GM19238 (cell line): ENCODE measurements around the gene ZNF618.

Experiments
- DNase-seq: peaks from one replicate; pipeline ENCODE4 v3.0.0; 2011; ENCODE audit warnings: low spot score; ENCODE audit not compliant: insufficient read length

ZNF618 gene

DNA sequence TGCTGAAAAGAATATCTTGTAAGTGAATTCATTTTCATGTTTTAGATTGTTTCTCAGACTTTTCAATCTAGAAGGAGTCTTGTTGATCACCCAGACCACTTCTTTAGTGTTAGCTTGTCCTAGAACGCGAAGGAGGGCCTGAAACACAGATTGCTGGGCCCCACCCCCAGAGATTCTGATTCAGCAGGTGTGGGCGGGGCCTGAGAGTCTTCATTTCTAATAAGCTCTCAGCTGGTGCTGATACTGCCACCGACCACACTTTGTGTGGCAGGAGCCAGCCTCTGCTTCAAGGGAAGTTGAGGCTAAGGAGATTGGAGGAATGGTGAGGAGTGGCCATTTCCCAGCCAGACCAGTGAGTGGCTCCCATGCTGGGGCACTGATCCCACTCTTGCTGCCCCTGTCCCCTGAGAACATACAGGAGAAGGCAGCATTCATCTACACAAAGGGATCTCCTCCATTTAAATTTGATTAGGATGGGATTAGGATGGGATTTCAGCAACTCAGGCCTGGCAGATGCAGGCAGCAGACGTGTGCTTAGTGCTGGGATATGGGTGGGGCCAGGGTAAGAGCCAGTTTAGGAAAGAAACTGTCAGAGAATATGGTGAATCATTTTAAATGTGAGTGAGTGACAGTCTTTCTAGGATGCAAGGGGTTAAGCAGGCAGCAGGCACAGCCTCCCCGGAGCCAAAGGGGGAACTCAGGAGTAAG, 35.9 kb downstream of the ZNF618 start:
- DNase-seq, result no peak

DNA sequence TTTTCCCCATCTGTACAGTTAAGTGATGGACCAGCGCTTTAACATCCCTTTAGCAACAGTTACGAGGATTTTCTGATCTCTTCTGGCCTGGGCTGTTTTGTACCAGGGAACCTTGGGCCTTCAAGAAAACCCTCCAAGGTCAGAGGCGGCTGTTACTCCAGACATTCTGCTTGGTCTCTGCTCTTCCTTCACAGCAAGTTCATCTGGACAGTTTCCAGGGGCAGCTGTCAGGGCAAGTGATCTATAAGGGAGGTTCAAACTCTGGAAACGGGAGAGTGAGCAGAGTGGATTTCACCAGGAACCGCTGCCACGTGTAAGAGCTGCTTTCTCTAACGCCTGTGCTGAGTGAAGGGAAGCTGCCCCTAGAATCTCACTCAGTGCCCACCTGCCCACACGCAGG, 36.7 kb downstream of the ZNF618 start:
- DNase-seq, result no peak

DNA sequence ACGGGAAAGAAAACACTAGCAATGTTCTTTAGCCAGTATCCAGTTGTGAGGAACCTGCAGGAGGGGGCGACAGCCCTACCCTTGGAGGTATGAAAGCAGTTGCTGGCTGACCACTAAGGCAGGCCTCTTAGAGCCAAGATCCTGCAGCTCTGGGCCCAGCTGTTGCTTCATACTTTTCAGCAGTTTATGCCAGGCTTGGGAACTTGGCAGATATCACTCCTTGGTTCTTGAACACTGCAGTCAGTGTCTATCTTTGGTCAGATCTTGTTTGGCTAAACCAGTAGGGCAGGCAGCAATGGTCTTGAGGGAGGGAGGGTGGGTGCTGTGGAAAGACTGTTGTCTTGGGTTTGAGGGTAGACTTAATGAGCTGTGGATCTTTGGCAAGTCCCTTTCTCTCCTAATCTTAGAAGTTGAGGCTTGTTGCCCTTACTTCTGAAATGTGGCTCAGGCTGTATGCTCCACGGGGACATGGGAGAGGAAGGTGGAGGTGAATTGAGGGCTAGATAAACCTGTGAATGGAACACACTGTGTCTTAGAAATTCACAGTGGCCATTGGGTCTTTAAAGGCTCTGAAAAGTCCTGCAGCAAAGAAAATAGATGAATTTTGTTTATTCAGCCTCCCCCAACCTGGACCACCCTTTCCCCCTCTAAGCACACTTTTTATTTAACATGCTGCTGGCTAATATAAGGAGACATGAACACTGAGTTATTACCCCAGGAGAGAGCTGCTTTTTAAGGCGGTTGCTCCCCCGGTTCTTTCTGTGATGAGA, 37.5 kb downstream of the ZNF618 start:
- DNase-seq, result no peak

DNA sequence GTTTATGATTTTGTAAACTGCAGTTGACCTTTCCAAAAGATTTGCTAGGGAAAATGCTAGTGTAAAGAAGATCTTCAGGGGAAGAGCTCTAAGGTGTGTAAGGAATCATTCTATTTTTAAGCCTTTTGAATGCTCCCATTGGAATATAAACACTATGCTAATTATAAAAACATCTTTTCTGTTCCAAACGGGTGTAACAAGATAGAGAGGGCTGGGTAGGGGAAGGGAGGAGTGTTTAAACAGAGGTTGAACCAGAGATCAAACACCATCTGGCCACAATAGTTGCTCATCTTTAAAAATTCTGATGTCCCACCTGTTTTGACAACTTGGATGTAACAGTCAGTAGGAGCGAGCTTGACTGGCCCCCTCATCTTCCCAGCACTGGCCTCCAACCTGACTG, 38.4 kb downstream of the ZNF618 start:
- DNase-seq, result no peak

DNA sequence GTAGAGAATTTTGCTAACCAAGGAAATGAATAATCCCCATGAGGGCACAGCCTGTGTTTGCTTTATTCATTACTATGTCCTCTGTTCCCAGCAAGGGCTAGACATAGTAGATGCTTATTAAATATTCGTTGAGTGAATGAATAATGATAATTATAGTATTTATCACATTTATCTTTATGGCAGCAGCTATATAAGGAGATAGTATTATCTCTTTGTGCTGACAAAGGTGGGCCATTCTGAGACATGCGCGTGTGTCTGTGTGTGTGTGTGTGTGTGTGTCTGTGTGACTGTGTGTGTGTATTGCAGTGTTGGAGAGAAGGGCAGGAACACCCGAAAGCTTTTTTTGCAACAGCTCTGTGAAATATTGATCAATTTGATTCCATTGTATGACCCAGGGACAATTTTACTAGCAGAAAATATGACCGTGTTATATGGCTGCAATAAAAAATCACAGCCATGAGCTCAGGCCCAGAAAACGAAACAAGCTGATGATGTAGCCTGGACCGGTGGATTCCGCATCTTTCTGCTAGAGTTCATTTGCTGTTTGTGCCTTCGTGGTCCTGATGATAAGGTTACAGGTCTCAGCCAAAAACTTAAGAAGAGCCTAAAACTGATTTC, 39.8 kb downstream of the ZNF618 start:
- DNase-seq, result no peak

DNA sequence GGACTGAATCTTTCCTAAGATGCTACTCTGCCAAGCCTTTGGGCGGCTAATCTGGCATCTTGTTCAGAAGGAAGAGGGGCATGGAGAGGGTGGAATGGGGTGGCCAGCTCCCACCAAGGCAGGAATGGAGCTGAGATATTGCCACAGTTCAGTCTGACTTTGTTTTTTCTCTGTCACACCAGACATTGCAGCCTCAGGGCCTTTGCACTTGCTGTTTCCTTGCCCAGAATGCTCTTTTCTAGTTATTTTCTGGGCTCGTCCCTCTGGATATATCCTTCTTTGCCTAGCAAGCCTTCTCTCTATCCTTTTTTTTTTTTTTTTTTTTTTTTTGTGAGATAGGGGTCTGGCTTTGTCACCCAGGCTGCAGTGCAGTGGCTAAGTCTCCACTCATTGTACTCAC, 40.8 kb downstream of the ZNF618 start:
- DNase-seq, result no peak

DNA sequence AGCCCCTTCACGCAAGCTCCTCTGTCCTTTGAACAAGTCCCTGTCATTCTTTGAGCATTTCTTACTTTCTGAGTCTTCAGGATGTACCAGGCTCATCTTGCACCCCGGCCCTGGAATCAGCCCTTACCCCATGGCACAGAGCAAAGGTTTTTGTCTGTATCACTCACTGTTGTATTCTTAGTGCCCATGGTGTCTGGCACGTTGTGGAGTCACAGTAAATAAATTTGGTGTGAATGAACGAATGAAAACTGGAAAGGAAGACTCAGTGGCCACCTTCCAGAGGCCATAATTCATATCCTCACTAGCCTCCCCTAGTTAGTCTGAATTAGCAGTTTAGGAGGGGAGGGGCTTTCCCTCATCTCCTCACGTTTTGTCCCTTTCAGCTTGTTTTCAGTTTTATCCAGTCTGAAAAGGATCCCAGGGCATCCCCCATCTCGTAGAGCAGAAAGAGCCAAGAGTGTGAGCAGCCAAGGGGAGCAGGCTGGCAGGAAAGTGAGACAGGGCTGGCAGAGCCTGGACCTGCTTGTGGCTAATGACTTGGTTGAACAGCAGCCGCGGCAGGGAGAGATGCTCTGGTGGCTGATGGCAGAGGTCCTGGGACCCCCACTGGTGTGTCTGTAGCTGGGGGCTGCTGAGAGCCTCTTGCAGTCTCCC, 42.7 kb downstream of the ZNF618 start:
- no peak for DNase-seq

DNA sequence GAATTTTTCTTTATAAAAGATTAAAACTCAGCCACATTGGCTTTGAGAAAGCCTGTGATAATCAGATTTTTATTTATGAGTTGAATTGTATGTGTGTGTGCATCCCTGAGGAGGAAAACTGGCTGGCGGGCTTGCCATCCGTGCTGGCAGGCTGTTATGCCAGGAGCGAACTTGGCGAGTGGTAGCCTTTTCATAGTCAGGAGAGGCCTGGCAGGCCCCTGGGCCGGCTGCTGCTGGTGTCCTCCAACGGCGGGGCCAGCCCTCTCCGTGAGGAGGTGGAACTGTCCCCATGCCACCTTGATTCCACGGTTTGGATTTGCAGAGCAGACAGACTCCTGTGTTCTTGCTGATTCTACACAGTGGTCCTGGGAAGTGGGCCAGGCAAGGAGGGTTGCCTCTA, 43.3 kb downstream of the ZNF618 start:
- no peak for DNase-seq

DNA sequence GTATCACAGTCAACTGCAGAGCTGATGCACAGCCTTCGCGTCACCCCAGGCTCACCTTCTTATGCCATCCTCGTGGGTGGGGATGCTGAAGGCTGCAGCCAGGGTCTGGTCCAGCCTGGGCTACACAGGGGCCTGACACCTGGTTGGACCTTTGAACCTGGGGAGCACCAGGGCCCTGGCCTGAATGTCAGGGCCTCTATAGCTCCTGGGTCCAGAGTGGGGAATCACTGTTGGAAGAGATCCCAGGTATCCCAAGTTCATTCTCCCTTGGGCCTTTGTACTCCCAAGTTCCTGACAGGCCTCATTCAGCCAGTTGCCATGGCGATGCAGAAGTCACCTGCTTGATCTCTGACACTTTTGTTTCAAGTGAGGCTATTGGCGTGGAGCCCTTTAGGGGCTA, 43.8 kb downstream of the ZNF618 start:
- no peak for DNase-seq

DNA sequence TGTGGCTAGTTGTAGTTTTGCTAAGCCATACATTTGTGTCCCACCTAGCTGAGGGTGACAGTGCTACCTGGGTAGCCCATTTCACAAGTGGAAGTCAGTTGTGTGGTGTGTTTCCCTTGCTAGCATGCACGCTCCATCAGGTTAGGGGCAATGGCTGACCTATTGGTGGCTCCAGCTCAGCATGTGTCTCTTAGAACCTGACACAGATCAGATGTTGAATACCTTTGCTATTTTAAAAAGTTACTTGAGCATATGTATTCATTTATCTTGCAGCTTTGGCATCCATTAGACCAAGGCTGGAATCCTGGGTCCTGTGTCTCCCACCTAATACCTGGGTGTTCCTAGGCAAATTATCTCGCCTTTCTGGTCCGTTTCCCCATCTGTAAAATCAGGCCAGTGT, 44.8 kb downstream of the ZNF618 start:
- no peak for DNase-seq

DNA sequence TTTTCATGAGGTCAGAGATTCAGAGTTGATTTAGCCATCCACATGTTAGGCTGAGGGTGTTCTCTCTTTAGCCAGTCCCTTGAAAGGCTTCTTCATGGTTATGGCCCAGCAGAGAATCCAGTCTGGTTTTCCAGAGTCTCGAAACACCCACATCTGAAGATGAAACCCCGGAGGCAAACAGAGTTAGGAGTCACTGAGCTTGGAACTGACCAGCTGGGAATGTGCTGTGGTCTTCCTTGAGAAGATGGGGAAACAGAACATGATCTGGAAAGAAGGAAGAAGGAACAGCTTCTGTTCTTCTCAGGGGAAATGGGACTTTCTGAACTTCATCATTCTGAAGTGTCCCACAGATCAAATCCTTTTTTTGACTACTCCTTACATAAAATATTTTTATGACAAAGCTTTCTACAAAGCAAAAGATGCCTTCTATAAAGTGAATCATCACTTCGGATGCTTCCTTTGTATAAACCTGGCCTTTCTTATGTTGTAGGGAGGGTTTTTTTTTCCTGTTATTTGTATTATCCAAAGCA, 45.4 kb downstream of the ZNF618 start:
- DNase-seq, result no peak

DNA sequence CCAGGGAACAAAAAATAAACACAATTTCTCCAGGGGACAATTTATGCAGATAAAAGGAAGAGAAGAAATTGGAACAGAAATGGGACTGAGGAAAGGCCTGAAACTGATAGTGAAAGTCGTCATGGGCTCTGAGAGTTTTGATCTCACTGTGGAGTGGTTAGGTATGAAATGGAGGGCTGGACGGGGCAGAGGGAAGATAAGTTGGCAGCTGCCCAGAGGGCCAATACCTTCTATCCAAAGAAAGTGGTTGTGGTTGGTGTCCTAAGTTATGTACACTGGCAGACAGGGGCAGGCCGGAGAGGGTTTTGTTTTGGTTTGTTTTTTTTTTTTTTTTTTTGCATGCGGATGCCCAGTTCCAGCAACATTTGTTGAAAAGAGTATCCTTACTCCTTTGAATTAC, 46.1 kb downstream of the ZNF618 start:
- no peak for DNase-seq

DNA sequence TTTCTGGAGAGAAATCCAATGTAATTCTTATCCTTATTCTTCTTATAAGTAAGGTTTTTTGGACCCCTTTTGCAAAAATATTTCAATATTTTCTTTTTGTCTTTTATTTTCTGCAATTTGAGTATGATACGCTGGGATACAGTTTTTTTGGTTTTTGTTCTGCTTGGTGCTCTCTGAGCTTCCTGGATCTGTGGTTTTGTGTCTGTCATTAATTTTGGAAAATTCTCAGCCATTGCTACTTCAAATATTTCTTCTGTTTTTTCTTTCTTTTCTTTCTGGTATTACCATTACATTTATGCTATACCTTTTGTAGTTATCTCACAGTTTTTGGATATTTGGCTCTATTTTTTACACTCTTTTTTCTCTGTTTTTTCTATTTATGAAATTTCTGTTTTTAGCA, 50.1 kb downstream of the ZNF618 start:
- DNase-seq, result no peak

DNA sequence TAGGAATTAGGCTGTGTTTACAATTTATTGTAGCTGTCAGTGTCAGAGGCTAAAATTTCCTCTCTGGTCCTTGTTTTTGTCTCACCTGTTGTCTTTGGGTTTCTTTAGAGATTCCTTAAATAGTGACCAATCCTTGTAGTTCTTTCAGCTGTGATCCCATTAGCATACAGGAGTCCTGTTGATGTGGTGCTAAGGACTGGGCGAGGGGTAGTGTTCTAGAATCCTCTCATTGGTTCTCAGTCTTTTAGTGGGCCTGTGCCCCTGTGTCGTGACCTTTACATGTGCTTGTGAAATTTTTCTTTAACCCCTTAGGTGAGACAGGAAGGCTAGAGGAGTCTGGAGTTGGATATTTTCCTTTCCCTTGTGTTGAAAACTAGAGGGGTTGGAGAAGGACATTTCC, 51.2 kb downstream of the ZNF618 start:
- DNase-seq, result no peak

DNA sequence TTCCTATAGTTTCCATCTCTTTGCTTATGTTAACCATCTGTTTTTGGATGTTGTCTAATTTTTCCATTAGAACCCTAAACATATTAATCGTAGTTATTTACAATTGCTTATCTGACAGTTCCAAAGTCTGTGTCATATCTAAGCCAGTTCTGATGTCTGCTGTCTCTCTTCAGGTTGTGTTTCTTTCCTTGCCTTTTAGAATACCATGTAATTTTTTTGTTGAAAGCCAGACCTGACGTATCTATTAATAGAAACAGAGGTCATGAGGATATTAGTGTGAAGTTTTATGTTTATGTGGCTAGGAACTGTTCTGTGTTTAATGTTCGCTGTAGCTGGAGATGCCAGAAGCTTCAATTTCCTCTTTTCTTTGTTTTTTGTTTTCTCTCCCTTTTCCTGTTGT, 52.2 kb downstream of the ZNF618 start:
- no peak for DNase-seq

DNA sequence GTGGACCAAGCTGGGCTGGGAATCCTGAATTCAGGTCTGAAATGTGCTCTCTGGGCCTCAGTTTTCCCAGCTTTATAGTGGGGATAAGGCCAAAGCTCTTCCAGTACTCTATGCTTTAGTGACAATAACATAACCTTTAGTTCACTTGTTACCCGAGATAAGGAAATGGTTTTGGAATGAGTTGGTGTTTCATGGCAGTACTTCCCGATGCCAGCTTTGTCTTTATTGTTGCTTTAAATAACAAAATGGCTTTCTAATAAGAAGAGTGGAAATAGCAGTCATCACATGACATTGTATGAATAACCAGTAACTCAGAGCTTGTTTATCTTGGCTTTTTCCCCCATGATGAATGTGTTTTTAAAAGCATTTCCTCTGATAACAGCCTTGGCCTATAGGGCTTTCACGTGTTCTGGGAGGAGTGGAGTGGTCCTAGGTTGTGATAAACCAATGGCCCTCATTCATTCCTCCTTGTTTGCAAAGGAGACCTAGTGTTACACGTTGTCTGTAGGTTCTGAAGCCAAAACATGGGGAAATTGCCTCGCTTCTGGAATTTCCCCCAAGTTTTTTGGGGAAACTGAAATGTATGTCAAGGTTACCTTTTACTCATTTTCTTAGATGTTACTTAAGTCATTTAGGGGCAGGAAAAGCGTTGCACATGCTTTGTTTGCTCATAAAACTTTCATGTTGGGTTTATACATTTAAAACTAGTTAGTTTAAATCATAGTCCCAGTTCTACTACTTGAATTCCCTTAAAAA, 53.7 kb downstream of the ZNF618 start:
- no peak for DNase-seq

DNA sequence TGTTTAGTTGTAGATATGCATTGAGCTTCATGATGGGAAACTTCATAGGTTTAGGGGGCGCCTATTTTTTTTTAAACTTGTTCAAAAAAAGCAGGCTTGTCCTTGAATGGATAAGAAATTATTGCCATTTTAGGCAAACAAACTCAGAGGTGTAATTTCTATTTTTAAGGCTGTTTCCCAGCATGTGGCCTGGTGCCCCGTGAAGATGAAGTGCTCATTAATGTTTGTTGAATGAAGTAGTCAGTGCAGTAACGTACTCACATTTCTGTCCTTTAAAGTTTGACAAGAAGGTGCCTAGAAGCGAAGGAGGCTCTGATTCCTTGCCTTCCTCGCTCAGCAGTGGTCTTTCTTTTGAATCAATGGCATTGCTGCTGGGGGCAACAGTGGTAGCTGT, 54.3 kb downstream of the ZNF618 start:
- DNase-seq, result no peak

DNA sequence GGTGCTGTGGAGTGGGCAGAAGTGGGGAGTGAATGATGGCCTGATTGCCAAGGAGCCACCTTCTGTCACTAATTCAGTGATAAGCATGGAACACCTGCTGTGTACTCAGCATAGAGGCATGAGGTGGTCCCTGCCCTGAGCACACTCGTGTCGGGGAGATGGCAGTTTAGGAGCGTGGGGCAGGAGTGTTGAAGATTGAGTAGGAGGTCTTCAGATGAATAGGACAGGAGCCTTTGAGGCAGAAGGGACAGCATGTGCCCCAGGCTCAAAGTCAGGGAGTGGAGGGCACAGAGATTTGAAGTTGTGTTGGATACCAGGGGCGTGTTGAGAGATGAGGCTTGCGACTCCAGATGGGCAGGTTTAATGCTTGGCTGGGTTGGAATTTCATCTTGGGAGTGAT, 55.0 kb downstream of the ZNF618 start:
- DNase-seq, result no peak

DNA sequence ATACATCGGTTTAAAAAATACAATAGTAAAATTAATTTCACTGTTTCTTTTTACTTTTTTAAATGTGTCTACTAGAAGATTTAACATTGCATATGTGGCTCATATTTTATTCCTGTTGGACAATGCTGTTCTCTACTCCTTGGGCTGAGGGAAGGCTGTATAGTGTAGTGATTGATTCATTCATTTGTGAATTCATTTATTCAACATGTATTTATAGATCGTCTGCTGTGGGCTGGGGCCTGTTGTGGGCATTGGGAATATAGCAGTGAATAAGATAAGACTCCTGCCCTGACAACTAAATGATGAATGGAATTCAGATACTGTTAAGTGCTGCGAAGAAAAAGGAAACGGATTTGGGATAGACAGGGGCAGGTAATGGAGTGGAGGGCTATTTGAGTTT, 55.7 kb downstream of the ZNF618 start:
- DNase-seq, result no peak

DNA sequence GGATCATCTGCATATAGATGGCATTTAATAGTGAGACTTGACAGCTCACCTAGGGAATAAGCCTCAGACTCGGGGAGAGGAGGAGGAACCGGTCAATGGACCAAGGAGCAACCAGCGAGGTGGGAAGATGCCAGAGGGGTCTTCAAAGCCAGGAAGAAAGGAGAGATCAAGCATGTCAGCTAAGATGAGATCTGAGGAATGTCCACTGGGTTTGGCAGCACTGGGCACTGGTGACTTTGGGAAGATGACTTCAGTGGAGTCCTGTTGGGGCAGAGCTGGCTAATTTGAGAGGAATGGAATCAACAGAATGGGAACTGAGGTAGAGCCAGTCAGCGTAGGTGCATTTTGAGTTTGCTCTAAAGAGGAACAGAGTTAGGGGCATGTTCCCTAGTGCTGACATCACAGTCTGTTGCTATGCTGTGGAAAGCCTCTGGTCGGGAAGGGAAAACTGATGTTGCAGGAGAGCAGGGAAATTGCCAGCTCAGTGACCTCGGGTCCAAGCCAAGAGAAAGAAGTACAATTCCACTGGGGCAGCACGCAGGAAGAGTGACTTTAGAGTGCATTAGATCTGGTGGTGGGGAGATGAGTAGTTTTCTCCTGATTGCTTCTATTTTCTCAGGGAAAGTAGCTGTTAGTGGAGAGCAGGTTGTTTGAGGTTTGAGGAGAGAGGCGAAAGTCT, 56.9 kb downstream of the ZNF618 start:
- DNase-seq, result no peak

DNA sequence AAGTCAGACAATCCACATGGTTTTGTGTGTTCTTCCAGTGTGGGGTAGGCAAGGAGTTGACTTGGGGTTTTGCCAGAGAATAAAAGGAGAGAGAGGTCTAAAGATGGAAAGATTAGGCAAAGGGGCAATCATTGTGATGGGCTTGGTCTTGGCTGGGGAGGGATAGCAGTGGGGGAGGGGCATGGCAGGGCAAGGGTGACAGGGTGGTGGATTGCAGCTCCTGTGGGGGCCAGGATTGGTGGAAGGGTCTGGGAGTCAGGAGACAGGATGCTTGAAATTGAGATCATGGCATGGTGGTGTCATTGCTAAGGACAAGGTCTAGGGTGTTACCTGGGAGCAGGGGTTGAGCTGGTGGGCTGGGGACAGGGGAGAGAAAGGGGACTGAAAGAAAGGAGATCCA, 57.6 kb downstream of the ZNF618 start:
- DNase-seq, result no peak
